Measurements from ENCODE around the gene LKAAEAR1.

LKAAEAR1 gene

DNA sequence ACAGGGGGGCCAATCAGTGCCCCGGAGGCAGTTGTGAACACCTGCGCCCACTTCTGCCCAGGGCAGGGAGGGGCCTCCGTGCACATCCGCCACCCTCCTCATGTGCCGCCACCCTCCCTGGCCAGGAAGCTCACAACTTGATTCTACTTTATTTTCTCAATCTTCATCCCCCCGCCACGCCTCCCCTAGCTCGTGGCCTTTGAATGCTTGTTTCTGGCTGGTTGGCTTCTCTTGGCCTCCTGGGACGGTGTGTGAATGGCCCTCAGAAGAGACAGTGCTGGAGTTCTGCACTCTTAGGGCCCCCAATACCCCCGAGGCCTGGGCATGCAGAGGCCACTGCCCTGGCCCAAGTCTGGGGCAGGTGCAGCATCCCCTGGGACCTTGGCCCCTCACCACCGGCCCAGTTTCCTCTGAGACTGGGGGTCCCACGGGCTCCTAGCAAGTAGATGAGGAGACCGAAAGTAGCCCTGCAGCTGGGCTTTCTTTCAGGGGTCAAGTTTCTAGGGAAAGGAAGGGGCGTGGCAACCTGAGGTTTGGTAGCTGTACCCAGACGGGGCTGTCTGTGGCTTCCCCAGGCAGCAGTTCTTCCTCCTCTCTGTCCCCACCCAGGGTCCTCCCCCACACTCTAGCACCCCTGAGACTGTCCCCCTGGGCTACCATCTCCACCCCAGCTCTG is 6.2 kb downstream of the LKAAEAR1 start:
- no peak overlapping the region for H3K4me3 ChIP-seq (ENCODE audit: control insufficient read depth, low read depth, low read length)
- TF ChIP-seq, protein P1, sequence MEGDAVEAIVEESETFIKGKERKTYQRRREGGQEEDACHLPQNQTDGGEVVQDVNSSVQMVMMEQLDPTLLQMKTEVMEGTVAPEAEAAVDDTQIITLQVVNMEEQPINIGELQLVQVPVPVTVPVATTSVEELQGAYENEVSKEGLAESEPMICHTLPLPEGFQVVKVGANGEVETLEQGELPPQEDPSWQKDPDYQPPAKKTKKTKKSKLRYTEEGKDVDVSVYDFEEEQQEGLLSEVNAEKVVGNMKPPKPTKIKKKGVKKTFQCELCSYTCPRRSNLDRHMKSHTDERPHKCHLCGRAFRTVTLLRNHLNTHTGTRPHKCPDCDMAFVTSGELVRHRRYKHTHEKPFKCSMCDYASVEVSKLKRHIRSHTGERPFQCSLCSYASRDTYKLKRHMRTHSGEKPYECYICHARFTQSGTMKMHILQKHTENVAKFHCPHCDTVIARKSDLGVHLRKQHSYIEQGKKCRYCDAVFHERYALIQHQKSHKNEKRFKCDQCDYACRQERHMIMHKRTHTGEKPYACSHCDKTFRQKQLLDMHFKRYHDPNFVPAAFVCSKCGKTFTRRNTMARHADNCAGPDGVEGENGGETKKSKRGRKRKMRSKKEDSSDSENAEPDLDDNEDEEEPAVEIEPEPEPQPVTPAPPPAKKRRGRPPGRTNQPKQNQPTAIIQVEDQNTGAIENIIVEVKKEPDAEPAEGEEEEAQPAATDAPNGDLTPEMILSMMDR (conservative IDR thresholded peaks at IDR 0.05; ENCODE audit: control insufficient read depth, insufficient read depth, low read depth, low read length), result no peak
- DNase-seq (ENCODE audit: low read depth), result no peak

DNA sequence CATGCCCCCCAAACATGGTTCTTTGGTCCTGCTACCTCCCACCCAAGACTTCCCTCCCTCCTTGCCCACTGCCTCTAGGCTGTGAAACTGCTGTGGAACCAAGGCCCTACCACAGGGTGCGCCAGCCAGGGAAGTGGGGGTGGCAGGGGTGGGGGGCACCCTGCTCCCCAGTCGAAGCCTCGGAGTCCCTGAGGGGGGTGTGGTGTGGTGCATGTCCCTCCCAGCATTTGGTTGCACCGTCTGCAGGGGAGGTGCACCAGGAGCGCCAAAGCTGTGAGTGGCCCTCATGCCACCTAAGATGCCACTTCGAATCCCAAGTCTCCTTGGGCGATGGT is 6.7 kb downstream of the LKAAEAR1 start:
- TF ChIP-seq, protein P1 (conservative IDR thresholded peaks at IDR 0.05; ENCODE audit: control insufficient read depth, insufficient read depth, low read depth, low read length), result no peak
- DNase-seq (ENCODE audit: low read depth), result no peak
- H3K4me3 ChIP-seq (ENCODE audit: control insufficient read depth, low read depth, low read length), result no peak overlapping the region

DNA sequence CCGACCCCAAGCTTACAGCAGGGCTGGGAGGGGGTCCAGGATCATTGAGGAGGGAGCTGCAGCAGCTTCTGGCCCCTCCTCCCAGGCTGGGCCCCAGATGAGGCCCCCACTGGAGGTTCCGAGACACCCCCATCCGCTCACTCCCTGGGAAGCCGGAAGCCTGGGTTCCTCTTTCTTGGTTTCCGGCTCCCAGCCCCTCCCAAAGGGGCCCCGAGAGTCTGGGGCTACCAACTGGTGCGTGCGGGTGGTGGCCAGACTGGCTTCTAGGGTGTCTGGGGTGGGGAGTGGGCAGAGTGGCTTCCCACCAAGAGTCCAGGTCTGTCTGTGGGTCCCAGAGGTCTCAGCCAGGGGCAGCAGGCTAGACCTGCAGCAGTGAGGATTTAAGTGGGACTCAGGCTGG is 7.1 kb downstream of the LKAAEAR1 start:
- TF ChIP-seq, protein P1 (conservative IDR thresholded peaks at IDR 0.05; ENCODE audit: control insufficient read depth, insufficient read depth, low read depth, low read length), result no peak
- no peak overlapping the region for H3K4me3 ChIP-seq (ENCODE audit: control insufficient read depth, low read depth, low read length)
- no peak for DNase-seq (ENCODE audit: low read depth)

DNA sequence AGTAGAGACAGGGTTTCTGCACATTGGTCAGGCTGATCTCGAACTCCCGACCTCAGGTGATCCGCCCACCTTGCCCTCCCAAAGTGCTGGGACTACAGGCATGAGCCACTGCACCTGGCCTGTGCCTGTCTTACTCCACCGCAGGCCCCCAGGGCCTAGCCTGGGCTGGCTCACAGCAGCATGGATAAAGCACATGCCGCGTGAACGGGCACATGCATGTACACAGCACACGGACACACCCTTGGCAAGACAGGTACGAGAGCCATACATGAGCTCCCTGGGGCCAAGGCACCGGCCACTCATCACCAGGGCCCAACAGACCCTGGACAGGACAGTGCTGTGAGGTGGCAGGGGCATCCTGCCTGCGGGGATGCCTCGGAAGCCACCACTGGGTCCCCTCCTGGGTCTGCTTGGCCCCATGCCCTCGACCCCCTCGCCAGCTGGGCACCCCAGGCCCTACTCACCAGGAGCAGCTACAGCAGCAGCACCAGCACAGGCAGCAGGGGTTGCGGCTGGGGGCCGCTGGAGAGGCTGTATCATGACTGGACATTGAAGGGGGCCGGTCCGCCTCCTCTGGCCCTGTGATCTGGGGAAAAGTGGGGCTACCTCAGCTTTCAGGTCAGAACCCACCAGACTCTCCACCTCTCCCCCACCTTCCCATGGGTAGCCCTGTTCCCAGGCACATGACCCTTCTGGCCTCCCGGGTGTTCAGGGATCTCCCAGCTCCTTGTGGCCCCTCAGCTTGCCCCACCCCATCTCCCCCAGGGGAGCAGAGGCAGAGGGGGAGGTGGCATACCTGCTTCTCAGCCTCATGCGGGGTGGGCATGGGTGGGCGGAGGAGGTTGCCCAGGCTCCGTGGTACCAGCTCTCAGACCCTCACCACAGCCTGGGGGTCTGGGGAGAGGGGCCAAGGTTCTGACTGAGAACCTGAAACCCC is 7.9 kb downstream of the LKAAEAR1 start:
- H3K4me3 ChIP-seq (ENCODE audit: control insufficient read depth, low read depth, low read length), result no peak overlapping the region
- DNase-seq (ENCODE audit: low read depth), result no peak
- TF ChIP-seq, protein P1 (conservative IDR thresholded peaks at IDR 0.05; ENCODE audit: control insufficient read depth, insufficient read depth, low read depth, low read length), result no peak

DNA sequence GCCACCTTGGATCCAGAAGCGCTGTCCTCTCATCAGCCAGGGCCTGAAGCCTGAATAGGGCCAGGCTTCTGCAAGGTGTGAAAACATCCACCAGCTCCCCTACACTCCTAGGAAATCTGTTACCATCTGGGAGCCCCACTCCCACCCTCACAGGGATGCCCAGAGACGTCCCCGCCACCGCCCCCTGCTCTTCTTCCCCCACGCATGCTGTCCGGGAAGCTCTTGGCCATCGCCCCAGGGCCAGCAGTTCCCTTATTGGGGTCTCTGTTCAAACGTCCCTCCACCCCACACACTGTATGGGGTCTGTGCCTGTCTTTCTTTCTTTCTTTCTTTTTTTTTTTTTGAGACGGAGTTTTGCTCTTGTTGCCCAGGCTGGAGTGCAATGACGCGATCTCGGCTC is 8.6 kb downstream of the LKAAEAR1 start:
- no peak for DNase-seq (ENCODE audit: low read depth)
- TF ChIP-seq, protein P1 (conservative IDR thresholded peaks at IDR 0.05; ENCODE audit: control insufficient read depth, insufficient read depth, low read depth, low read length), result no peak
- H3K4me3 ChIP-seq (ENCODE audit: control insufficient read depth, low read depth, low read length), result no peak overlapping the region

DNA sequence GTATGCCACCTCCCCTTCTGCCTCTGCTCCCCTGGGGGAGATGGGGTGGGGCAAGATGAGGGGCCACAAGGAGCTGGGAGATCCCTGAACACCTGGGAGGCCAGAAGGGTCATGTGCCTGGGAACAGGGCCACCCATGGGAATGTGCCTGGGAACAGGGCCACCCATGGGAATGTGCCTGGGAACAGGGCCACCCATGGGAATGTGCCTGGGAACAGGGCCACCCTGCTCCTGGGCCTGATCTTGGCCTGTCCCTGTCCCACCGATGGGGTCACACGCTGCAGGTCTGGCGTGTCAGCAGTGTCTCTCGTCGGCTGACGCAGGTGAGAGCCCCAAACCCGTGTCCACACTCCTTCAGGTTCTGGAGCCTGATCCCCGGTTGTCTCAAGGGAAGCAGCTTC is 9.2 kb downstream of the LKAAEAR1 start:
- TF ChIP-seq, protein P1 (conservative IDR thresholded peaks at IDR 0.05; ENCODE audit: control insufficient read depth, insufficient read depth, low read depth, low read length), result no peak
- DNase-seq (ENCODE audit: low read depth), result no peak
- H3K4me3 ChIP-seq (ENCODE audit: control insufficient read depth, low read depth, low read length), result no peak overlapping the region
